Measurements from ENCODE around the gene CD59.
"Not testable (repeated sequence)": the region's sequence is repeated elsewhere in the genome, so short reads cannot be mapped to it uniquely, and the experiment has no call there.

Gene CD59

GRCh38 chr11:33713151-33713855, 22.9 kb downstream of the CD59 start:
- DNase-seq (ENCODE audit: low spot score), result no peak

- no peak for DNase-seq (ENCODE audit: low spot score)
These were observed 23.8 kb downstream of the CD59 start for GRCh38 chr11:33712436-33712835.

DNA sequence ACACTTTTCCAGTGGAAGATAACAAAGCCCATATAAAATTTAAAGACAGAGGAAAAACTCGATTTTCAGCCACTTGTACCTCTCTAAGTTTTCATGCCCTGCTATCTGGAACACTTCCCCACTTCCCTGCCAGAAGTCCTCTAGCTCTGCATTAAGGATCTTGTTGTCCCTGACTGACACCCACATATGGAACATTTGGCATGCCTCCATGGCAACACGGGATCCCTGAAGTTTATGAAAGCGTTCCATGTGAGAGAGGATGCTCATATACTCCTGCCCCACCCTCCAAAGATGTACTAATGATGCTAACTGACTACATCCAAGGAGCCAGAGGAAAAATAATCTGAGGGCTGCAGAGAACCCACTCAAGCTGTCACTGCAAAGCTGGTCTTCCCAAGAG, 26.8 kb downstream of the CD59 start:
- no peak for DNase-seq (ENCODE audit: low spot score)

- no peak for DNase-seq (ENCODE audit: low spot score)
These were observed 27.2 kb downstream of the CD59 start for GRCh38 chr11:33708985-33709384.

DNA sequence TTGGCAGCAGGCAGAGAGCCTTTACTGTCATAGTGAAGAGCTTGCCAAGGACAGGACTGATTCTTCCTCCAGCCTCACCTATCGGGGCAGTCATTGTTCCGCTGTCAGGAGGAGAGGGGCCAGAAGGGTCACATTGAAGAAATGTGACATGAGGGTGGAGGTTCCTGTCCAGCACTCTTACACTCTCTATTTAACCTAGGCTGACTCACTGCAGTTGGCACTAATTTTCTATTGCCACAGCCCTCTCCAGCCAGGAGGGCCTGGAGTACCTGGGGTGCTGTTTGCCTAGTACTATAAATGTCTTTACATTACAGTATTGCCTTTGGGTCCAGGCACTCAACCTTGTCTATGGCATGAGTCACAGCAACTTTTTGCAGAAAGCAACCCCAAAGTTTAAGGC, 28.4 kb downstream of the CD59 start:
- DNase-seq (ENCODE audit: low spot score), result not testable (repeated sequence)

DNA sequence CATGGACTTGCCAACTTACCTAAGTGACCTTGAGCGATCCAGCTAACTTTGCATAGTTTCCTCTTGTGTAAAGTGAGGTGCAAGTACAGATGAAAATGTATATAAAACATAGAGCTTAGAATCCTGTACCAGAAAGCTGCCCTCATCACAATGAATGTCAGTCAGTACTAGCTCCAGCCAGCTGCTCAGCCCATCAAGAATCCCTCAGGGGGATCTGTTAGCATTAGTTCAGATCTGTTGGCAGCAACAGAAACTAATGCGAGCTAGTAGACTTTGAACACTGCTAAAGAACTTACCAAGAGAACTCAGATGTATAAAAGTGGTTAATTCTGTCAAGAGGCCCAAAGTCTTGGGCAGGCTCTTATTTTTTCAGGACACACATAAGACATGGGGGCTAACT, 29.3 kb downstream of the CD59 start:
- no peak for DNase-seq (ENCODE audit: low spot score)

DNA sequence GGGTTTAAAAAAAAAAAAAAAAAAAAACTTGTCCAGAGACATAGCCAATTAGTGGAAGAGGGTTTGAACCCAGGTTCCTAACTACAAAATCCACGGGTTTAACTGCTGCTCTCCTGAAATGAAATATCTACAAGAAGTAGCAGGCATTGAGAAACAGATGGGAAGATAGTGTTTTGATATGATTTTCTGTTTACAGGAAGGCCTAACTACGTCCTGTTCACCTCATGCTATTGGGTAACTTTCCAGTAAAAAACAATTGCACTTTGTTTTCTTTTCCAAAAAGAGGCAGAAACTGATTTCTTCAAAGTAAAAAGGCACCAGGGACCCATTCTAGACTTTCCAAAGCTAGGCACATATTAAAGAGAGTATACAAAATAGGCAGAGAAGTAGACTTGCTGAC, 29.7 kb downstream of the CD59 start:
- no peak for DNase-seq (ENCODE audit: low spot score)

GRCh38 chr11:33704240-33705002, 31.8 kb downstream of the CD59 start:
- no peak for DNase-seq (ENCODE audit: low spot score)

- no peak for DNase-seq (ENCODE audit: low spot score)
These were observed 32.4 kb downstream of the CD59 start for GRCh38 chr11:33703788-33704187.

DNA sequence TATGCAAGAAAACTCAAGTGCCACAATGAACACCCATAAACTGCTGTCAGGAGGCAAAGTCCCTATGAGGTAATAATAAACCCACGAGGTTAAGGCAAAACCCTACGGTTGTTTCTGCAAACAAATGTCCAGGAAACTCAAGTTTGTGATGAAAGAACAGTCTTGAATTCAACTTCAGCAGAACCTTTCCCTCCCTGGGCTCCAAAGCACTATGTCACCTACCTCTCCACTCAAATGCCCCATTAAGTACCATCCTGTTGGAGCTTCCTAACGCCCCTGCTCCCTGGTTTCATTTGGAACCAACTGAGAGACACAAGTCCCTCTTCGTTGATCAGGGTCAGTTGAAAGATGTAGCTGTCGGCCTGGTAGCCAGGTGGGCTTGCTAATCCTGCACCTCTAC, 33.0 kb downstream of the CD59 start:
- no peak for DNase-seq (ENCODE audit: low spot score)

DNA sequence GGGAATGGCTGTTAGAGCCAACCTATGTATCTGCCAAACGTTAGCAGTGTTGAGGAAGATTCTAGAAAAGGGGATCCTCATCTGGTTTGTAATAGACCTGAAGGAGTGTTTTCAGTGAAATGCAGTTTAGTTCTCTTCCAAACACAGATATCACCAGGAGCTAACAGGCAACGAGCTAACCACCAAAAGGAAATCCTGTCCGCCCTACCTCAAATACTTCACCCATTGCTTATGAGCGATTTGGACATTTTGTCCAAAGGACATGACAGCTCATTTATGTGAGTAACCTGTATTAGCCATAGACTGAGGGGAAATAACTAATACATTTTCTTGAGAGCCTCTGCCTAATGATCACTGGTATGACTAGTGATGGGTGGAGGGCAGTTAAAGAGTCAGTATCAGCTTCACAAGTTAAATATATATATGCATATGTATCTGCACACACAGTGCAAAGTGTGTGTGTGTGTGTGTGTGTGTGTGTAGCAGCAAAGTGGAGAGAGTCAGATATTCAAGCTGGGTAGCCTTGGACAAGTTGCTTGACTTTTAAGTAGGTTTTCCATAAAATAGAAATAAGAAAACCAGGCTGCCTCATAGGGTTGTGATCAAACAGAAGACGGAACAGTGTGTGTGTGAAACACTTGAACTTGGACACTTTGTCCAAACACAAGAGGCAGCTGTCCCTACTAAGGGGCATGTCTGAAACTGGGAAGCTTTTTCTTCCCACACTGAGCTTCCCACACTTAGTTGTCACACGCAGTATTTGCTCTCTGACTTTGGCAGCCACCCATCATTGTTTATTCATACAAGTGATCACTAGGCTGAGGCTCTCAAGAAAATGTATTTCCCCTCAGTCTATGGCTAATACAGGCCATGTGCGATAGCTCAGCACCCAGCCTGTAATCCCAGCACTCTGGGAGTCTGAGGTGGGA, 34.7 kb downstream of the CD59 start:
- no peak for DNase-seq (ENCODE audit: low spot score)

- DNase-seq (ENCODE audit: low spot score), result peak; percentile 87
These were observed 35.5 kb downstream of the CD59 start, which contains the start of gene C11orf91 for GRCh38 chr11:33700502-33701271. Gene C11orf91 (minus strand): TSS chr11:33700826. CDS start chr11:33700740, 86 bp downstream.

DNA sequence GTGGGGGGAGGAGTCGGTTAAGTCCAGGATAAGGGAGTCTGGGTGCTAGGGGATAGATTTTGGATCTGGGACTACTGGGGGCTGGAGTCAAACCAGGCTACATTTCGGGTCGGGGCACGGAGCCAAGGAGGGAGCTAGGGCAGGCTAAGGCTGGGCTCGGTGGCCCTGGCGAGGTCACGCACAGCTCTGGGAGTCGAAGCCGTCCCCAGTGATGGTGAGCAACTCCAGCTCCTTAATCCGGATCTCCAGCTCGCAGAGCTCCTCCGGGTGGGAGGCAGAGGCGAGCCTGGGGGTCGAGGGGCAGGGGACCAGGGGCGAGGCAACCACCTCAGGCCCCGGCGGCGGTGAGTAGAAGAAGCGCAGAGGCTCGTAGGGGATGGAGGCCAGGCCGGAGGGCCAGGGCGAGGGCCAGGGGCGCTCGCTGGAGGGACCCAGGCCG, 36.1 kb downstream of the CD59 start:
- no peak for DNase-seq (ENCODE audit: low spot score)

DNA sequence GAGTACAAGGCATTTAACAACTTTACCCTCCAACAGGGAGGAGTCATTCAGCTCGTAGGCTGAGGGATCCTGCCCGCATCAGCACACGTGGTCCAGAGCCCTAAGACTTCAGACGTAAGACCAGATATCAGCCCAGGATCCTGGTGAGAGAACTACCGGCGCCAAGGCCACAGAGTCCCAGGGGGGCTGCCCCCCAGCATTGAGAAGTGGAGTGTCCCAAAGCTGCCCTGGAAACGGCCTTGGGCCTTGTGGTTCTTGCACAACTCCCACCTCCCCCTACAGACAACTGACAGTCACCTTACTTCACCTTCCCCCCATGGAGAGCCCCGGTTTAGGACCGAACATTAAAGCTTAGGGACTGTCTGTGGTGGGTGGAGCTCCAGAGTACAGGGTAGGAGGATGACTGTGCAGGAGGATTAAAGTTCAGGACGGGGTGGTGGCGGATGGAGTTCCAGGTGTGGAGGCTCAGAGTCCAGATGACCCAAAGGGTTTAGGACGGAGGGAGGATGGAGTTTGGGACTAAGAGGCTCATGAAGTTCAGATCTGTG, 36.6 kb downstream of the CD59 start:
- DNase-seq (ENCODE audit: low spot score), result no peak

DNA sequence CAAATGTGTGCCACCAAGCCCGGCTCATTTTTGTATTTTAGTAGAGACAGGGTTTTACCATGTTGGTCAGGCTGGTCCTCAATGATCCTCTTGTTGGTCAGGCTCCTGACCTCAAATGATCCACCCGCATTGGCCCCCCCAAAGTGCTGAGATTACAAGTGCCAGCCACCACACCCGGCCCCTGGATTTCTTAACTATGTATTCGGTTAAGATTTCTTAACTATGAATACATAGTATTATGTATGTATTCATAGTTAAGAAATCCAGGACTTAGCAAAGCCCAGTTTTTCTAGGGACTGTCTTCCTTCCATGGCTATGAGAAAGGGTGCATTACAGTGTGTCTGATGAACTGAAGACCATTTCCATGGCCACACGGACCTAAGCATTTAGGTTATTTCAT, 37.3 kb downstream of the CD59 start:
- no peak for DNase-seq (ENCODE audit: low spot score)

DNA sequence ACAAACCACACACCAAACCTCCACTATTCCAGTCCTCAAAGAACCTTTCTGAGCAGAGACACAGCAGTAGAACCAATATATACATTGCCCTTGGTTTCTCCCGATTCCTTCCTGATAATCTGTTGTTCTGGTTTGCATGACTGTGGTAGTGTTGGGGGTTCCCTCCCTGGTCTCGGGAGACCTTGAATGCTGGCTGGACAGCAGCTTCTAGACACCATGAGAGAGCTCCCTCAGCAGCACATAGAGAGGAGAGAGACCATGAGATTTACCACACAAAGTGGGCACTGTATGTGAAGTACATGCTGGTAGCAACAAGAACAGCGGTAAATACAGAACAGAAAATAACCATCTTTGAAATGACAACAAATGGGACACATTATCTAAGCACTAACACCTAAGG, 38.2 kb downstream of the CD59 start:
- DNase-seq (ENCODE audit: low spot score), result no peak

- DNase-seq (ENCODE audit: low spot score), result no peak
These were observed 39.1 kb downstream of the CD59 start for GRCh38 chr11:33696931-33697638.

- no peak for DNase-seq (ENCODE audit: low spot score)
These were observed 39.8 kb downstream of the CD59 start for GRCh38 chr11:33696411-33696810.

DNA sequence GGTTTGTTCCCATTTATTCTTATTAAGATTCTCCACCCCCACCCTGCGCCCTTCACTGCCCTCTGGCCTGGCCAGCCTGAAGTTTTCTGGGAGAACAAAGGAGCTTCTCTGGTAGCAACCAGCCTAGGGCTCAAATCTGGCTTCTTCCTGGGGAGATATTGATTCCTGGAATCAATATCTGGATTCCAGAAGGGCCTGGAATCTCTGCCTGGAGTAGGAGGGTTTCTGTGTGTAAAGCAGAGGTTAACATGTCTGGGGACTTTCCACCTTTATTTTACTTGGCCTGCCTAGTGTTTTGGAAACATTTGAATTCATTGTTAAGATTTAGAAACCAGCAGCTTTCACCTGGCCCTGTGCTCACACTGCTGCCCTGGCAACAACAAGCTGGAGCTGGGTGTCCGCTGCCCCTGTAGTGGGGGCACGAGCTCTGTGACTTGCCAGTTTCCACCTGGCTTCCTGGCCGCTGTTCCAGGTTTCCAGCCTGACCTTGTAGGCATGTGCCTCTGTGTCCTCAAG, 41.1 kb downstream of the CD59 start:
- no peak for DNase-seq (ENCODE audit: low spot score)

DNA sequence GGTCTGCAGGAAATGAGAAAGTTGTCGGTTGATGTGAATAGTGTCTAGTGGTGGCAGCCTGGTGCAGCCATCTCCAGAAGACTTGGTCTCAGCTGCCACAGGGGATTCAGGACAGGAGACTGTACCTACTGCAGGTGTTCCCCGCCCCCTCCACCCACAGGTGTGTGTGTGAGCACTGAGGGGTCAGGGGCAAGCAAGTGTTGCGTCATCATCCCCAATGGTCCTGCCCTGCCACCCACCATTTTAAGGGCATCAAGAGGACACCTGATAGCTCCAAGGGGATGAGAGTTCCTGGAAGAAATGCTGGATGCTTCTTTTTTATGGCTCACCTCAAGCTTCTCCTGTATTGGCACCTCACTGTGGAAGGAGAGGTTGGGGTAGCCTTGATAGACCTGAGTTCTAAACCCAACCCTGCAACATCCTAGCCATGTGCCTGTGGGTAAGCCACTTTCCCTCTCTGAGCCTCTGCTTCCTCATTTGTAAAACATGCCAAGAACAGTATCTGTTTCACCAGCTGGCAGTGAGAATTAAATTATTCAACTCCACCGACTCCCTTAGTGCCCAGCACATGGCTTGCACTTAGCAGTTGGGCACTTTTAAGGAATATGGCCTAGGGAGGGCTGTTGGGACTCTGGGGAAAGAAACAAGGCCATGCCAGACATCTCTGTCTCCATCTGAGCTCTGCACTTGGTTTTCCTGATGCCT, 41.7 kb downstream of the CD59 start:
- DNase-seq (ENCODE audit: low spot score), result no peak
